GM23338 (cell line): ENCODE measurements around the gene ABHD6. TPM values are rescaled to one million over a fixed set of nuclear protein-coding genes. Genes with fewer than 3 reads are reported as not detected.

Source experiments
- ATAC-seq: fragments of 200-7000 bp; cut with Tn5 transposase; 3 replicates; pipeline ENCODE4 v1.9.1; 2020
- DNase-seq: peaks from one replicate; pipeline ENCODE4 v3.0.0-alpha.2; 2015; ENCODE audit warnings: low spot score
- H2AFZ ChIP-seq: fragments of 200-600 bp; sonication (generic); 2 replicates; pipeline ENCODE4 v1.8.0; 2016; ENCODE audit warnings: antibody characterized with exemption, mild to moderate bottlenecking, moderate library complexity
- H3F3A ChIP-seq: fragments of 200-600 bp; sonication (generic); replicated peaks from 2 replicates; pipeline ENCODE4 v1.8.0; 2017; ENCODE audit warnings: antibody characterized with exemption, mixed run types, low read depth
- H3K27ac ChIP-seq: fragments of 200-600 bp; sonication (generic); 2 replicates; pipeline ENCODE4 v1.6.1; 2016; ENCODE audit warnings: low read depth
- H3K27me3 ChIP-seq: fragments of 200-600 bp; sonication (generic); 2 replicates; pipeline ENCODE4 v1.8.0; 2016; ENCODE audit warnings: mild to moderate bottlenecking, mixed run types, moderate library complexity; ENCODE audit not compliant: insufficient read depth
- H3K36me3 ChIP-seq: fragments of 200-600 bp; sonication (generic); 2 replicates; pipeline ENCODE4 v1.8.0; 2016; ENCODE audit warnings: mild to moderate bottlenecking; ENCODE audit not compliant: insufficient read depth
- H3K4me1 ChIP-seq: fragments of 200-600 bp; sonication (generic); 2 replicates; pipeline ENCODE4 v1.8.0; 2016; ENCODE audit warnings: mild to moderate bottlenecking, moderate library complexity; ENCODE audit not compliant: insufficient read depth
- H3K4me2 ChIP-seq: fragments of 200-600 bp; sonication (generic); 2 replicates; pipeline ENCODE4 v1.7.1; 2017; ENCODE audit warnings: mixed run types
- H3K4me3 ChIP-seq: fragments of 200-600 bp; sonication (generic); 2 replicates; pipeline ENCODE4 v1.6.1; 2016; ENCODE audit warnings: mixed run types
- H3K79me2 ChIP-seq: fragments of 200-600 bp; sonication (generic); replicated peaks from 2 replicates; pipeline ENCODE4 v1.8.0; 2017; ENCODE audit warnings: mild to moderate bottlenecking; ENCODE audit not compliant: insufficient read depth
- H3K9me2 ChIP-seq: fragments of 200-600 bp; sonication (generic); 2 replicates; pipeline ENCODE4 v1.8.0; 2017; ENCODE audit not compliant: insufficient read depth
- H4K20me1 ChIP-seq: fragments of 200-600 bp; sonication (generic); replicated peaks from 2 replicates; pipeline ENCODE4 v1.8.0; 2017; ENCODE audit warnings: mild to moderate bottlenecking; ENCODE audit not compliant: insufficient read depth
- H3K27ac Mint-ChIP-seq: 2 replicates; pipeline ENCODE4 v1.8.0; 2020; ENCODE audit warnings: inconsistent platforms, mild to moderate bottlenecking, moderate library complexity, mixed read lengths
- H3K27me3 Mint-ChIP-seq: 3 replicates; pipeline ENCODE4 v1.8.0; 2022; ENCODE audit warnings: low read depth, mild to moderate bottlenecking, moderate library complexity, mixed read lengths, inconsistent platforms; ENCODE audit not compliant: insufficient read depth, poor library complexity
- H3K36me3 Mint-ChIP-seq: 3 replicates; pipeline ENCODE4 v1.8.0; 2021; ENCODE audit warnings: low read depth, mild to moderate bottlenecking, inconsistent platforms, moderate library complexity, mixed read lengths
- H3K4me1 Mint-ChIP-seq: 3 replicates; pipeline ENCODE4 v1.8.0; 2020; ENCODE audit warnings: mild to moderate bottlenecking, inconsistent platforms, mixed read lengths
- H3K4me3 Mint-ChIP-seq: 3 replicates; pipeline ENCODE4 v1.8.0; 2021; ENCODE audit warnings: moderate library complexity, mild to moderate bottlenecking, inconsistent platforms, mixed read lengths
- H3K9me3 Mint-ChIP-seq: 3 replicates; pipeline ENCODE4 v1.8.0; 2020; ENCODE audit warnings: moderate library complexity, mild to moderate bottlenecking, inconsistent platforms, mixed read lengths
- CREB1 ChIP-seq: fragments of 250-450 bp; sonication (Bioruptor Pico); IDR thresholded peaks from 2 replicates; pipeline ENCODE4 v1.5.0; 2020; ENCODE audit warnings: low read depth, mild to moderate bottlenecking, moderate library complexity
- ETS1 ChIP-seq: IDR thresholded peaks from 2 replicates; pipeline ENCODE4 v1.6.1; 2016; ENCODE audit warnings: antibody characterized with exemption
- EZH2 ChIP-seq: fragments of 200-600 bp; sonication (generic); IDR thresholded peaks from one replicate; pipeline ENCODE4 v1.8.0; 2017; ENCODE audit warnings: antibody characterized with exemption, mild to moderate bottlenecking, low read depth; ENCODE audit not compliant: unreplicated experiment
- EZH2phosphoT487 ChIP-seq: fragments of 200-600 bp; sonication (generic); IDR thresholded peaks from one replicate; pipeline ENCODE4 v1.8.1; 2018; ENCODE audit warnings: antibody characterized with exemption; ENCODE audit not compliant: unreplicated experiment
- JUNB ChIP-seq: IDR thresholded peaks from one replicate; pipeline ENCODE4 v1.6.1; 2016; ENCODE audit warnings: antibody characterized with exemption; ENCODE audit not compliant: unreplicated experiment
- NANOG ChIP-seq: IDR thresholded peaks from 2 replicates; pipeline ENCODE4 v1.6.1; 2016; ENCODE audit warnings: antibody characterized with exemption, borderline replicate concordance
- POLR2AphosphoS5 ChIP-seq: IDR thresholded peaks from 2 replicates; pipeline ENCODE4 v1.6.1; 2016; ENCODE audit warnings: antibody characterized with exemption, low read depth
- STAT1 ChIP-seq: IDR thresholded peaks from one replicate; pipeline ENCODE4 v1.6.1; 2016; ENCODE audit warnings: antibody characterized with exemption; ENCODE audit not compliant: unreplicated experiment
- ZNF114 ChIP-seq: fragments of 250-450 bp; sonication (Bioruptor Pico); IDR thresholded peaks from 2 replicates; pipeline ENCODE4 v1.5.0; 2020; ENCODE audit warnings: mild to moderate bottlenecking, moderate library complexity
- ZNF331 ChIP-seq: fragments of 250-450 bp; sonication (Bioruptor Pico); IDR thresholded peaks from 2 replicates; pipeline ENCODE4 v1.5.0; 2020; ENCODE audit warnings: low read depth, mild to moderate bottlenecking, moderate library complexity
- ZNF462 ChIP-seq: fragments of 250-450 bp; sonication (Bioruptor Pico); IDR thresholded peaks from 2 replicates; pipeline ENCODE4 v1.5.0; 2020; ENCODE audit warnings: mild to moderate bottlenecking, moderate library complexity
- polyA plus RNA-seq: library from polyadenylated mRNA; unstranded; fragments of >200 nt; fragmentation: Nextera tagmentation; extraction: Ambion mirVana; gene quantifications from 2 replicates; pipeline ENCODE4 v1.2.1, GENCODE V29; 2016
- total RNA-seq: library from RNA; depleted of rRNA; stranded (reverse); fragments of >200 nt; shearing (Covaris generic); gene quantifications from 2 replicates; pipeline ENCODE4 v1.2.3, GENCODE V29; 2014
- TF ChIP-seq, protein P1 (sequence below): IDR thresholded peaks from one replicate; pipeline ENCODE4 v1.6.1; 2018; ENCODE audit warnings: antibody characterized with exemption; ENCODE audit not compliant: unreplicated experiment
- TF ChIP-seq, protein P2 (sequence below), 2 experiments: fragments of 200-600 bp in 1 of 2; sonication (generic) in 1 of 2; conservative IDR thresholded peaks; 2 replicates each; pipeline versions ENCODE4 v1.5.1 to v1.6.1; 2016 to 2017; ENCODE audit warnings: antibody characterized with exemption in 2 of 2, low read depth in 2 of 2, mild to moderate bottlenecking in 2 of 2, moderate library complexity in 1 of 2

The ABHD6 gene
- total and polyA plus RNA-seq, 2 experiments from 2014 or later: 3.7 to 5.5 TPM

DNA sequence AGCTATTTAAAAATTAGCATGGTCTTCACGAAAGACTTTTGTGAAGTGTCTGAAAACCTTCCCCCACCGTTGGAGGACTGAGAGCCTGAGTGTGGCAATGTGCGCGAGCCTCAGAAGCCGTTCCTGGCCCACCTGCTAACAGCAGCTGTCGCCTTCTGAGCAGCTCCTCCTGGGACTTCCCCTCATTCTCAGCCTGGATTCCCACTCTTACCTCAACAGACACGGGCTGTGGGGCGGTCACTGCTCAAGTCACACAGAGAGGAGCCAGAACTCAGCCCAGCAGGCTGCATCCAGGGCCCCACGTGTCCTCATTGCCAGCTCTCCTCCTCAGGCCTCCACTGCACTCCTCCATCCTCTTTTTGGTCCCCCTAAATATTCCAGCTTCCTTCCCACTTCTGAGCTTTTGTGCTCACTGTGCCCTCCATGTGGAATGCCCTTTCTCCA lies 34.7 kb upstream of the ABHD6 start:
- 0 out of 3 replicates have a peak, but pooled peaks cover 6% of the 10 kb centered on the region for H3K9me3 Mint-ChIP-seq
- no peaks in the 10 kb centered on the region for H3K9me2 ChIP-seq
- H3K4me1 ChIP-seq: no peaks in the 10 kb centered on the region
- H3K27me3 Mint-ChIP-seq: peaks cover 3% of the 10 kb centered on the region
- H3K4me3 Mint-ChIP-seq: no peak overlapping the region
- H3K27ac ChIP-seq: no peak overlapping the region
- H3K27me3 ChIP-seq: no peaks in the 10 kb centered on the region
- ATAC-seq (no peak), DNase-seq (no peak)
- H3F3A ChIP-seq: no peaks in the 10 kb centered on the region
- no peaks in the 10 kb centered on the region for H3K79me2 ChIP-seq
- no peak overlapping the region for H3K4me3 ChIP-seq
- H4K20me1 ChIP-seq: no peaks in the 10 kb centered on the region
- no peak overlapping the region for H3K27ac Mint-ChIP-seq
- no peaks in the 10 kb centered on the region for H3K4me1 Mint-ChIP-seq
- TF ChIP-seq, protein P1, sequence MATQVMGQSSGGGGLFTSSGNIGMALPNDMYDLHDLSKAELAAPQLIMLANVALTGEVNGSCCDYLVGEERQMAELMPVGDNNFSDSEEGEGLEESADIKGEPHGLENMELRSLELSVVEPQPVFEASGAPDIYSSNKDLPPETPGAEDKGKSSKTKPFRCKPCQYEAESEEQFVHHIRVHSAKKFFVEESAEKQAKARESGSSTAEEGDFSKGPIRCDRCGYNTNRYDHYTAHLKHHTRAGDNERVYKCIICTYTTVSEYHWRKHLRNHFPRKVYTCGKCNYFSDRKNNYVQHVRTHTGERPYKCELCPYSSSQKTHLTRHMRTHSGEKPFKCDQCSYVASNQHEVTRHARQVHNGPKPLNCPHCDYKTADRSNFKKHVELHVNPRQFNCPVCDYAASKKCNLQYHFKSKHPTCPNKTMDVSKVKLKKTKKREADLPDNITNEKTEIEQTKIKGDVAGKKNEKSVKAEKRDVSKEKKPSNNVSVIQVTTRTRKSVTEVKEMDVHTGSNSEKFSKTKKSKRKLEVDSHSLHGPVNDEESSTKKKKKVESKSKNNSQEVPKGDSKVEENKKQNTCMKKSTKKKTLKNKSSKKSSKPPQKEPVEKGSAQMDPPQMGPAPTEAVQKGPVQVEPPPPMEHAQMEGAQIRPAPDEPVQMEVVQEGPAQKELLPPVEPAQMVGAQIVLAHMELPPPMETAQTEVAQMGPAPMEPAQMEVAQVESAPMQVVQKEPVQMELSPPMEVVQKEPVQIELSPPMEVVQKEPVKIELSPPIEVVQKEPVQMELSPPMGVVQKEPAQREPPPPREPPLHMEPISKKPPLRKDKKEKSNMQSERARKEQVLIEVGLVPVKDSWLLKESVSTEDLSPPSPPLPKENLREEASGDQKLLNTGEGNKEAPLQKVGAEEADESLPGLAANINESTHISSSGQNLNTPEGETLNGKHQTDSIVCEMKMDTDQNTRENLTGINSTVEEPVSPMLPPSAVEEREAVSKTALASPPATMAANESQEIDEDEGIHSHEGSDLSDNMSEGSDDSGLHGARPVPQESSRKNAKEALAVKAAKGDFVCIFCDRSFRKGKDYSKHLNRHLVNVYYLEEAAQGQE: no peak
- no peak for TF ChIP-seq JUNB
- no peak for TF ChIP-seq CREB1 (CRISPR knock-in tag)
- TF ChIP-seq EZH2phosphoT487: no peak
- TF ChIP-seq, protein P2, sequence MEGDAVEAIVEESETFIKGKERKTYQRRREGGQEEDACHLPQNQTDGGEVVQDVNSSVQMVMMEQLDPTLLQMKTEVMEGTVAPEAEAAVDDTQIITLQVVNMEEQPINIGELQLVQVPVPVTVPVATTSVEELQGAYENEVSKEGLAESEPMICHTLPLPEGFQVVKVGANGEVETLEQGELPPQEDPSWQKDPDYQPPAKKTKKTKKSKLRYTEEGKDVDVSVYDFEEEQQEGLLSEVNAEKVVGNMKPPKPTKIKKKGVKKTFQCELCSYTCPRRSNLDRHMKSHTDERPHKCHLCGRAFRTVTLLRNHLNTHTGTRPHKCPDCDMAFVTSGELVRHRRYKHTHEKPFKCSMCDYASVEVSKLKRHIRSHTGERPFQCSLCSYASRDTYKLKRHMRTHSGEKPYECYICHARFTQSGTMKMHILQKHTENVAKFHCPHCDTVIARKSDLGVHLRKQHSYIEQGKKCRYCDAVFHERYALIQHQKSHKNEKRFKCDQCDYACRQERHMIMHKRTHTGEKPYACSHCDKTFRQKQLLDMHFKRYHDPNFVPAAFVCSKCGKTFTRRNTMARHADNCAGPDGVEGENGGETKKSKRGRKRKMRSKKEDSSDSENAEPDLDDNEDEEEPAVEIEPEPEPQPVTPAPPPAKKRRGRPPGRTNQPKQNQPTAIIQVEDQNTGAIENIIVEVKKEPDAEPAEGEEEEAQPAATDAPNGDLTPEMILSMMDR (conservative IDR thresholded peaks at IDR 0.05; ENCODE audit: low read depth in 2 of 2): no peak
- TF ChIP-seq EZH2: no peak
- TF ChIP-seq ZNF114 (CRISPR knock-in tag): no peak
- no peak for TF ChIP-seq POLR2AphosphoS5
- no peak for TF ChIP-seq STAT1
- no peak for TF ChIP-seq ETS1
- TF ChIP-seq ZNF462 (CRISPR knock-in tag): no peak
- no peak for TF ChIP-seq NANOG
- TF ChIP-seq ZNF331: no peak
- H3K4me2 ChIP-seq: no peak overlapping the region
- H3K36me3 ChIP-seq: no peaks in the 10 kb centered on the region
- no peaks in the 10 kb centered on the region for H3K36me3 Mint-ChIP-seq
- H2AFZ ChIP-seq: no peak overlapping the region
